Smooth muscle cell of the brain vasculature (primary cell): ENCODE data around the gene THSD4.

Source experiments
- DNase-seq: peaks from one replicate; pipeline ENCODE4 v3.0.0-alpha.2; 2012; ENCODE audit warnings: low read depth, low spot score

Gene THSD4

GRCh38 chr15:71097890-71098289, 17.4 kb upstream of the THSD4 start:
- DNase-seq: no peak

GRCh38 chr15:71098920-71099319, 16.4 kb upstream of the THSD4 start:
- no peak for DNase-seq

DNA sequence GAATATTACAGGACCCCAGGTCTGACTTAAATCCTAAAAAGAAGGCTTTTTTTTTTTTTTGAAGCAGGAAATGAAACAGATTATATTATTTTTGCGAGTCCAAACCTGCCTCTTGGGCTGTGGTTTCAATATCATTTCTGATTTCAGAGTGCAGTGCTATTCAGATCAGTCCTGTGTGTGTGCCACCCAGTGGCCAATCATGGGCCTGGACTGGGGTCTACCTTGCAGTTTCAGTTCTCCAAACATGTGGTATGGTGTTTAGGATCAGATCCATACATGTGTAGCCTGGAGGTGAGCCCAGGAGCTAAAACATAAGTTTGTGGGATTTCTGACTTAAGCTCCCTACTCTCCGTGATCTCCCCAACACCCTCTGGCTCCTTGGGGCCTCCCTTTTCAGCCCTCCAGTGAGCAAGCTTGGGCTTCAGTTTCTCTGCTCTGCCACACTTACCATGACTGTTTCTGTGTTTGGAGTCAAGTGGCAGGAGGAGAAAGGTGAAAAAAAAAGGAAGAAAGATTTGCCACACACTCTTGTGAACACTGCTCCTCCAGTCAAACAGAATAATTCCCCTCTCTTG, 12.1 kb upstream of the THSD4 start:
- no peak for DNase-seq

GRCh38 chr15:71104636-71105035, 10.6 kb upstream of the THSD4 start:
- no peak for DNase-seq

- DNase-seq: no peak
Measured at GRCh38 chr15:71105444-71105843, 9.8 kb upstream of the THSD4 start.

GRCh38 chr15:71106802-71107500, 8.3 kb upstream of the THSD4 start:
- DNase-seq: no peak

DNA sequence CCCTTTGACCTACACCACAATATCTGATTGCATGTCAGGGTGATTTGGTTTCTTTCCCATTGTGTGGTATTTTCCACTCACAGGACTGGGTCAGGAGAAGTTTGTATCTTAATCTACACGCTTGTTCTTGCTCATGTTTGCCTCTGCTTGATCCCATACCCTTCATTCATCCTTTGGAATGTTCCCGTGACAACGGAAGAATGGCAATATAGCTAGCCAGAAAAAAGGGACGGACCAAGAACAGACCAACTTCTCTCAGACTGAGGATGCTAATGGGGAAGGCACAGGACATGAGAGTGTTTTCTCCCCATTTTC, 7.8 kb upstream of the THSD4 start:
- no peak for DNase-seq

GRCh38 chr15:71109130-71109529, 6.1 kb upstream of the THSD4 start:
- no peak for DNase-seq

- no peak for DNase-seq
Measured at GRCh38 chr15:71109905-71110304, 5.4 kb upstream of the THSD4 start.

DNA sequence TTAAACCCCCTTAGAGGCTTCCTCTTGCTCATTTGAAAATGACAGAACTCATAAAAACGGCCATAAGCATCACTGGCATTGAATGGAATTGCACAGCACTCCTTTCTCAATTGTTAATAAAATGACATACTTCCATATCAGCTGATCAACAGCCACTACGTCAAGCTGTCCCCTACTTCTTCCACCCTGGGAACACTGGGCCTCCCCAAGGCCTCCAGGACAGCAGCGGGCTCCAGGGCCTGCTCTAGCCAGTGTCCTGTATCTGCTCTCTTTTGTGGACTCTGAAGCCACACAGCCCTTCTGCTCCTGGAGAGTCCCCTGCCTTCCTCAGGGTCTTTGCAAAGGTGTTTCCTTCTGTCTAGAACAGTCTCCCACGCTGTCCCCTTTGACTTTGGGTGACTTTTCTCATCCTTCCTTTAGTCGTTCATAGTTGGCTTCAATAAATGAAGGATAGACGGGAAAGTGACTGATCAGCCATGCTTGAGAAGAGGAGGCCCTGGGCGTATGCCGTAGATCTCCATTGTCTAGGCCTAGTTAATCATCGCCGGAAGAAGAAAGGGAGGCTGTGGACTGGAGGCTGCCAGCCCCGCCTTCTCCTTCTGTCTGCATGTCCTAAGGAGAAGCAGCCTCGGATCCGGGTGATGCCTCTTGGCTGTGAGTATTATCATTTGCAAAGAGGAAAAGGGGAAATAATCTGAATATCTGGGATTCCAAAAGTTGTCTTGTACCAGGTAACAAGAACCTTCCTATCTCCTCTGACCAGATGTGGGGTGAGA, 4.7 kb upstream of the THSD4 start:
- no peak for DNase-seq

- DNase-seq: no peak
Measured at GRCh38 chr15:71111181-71111565, 4.1 kb upstream of the THSD4 start.

GRCh38 chr15:71111950-71112349, 3.3 kb upstream of the THSD4 start:
- no peak for DNase-seq

GRCh38 chr15:71112429-71112828, 2.8 kb upstream of the THSD4 start:
- no peak for DNase-seq

DNA sequence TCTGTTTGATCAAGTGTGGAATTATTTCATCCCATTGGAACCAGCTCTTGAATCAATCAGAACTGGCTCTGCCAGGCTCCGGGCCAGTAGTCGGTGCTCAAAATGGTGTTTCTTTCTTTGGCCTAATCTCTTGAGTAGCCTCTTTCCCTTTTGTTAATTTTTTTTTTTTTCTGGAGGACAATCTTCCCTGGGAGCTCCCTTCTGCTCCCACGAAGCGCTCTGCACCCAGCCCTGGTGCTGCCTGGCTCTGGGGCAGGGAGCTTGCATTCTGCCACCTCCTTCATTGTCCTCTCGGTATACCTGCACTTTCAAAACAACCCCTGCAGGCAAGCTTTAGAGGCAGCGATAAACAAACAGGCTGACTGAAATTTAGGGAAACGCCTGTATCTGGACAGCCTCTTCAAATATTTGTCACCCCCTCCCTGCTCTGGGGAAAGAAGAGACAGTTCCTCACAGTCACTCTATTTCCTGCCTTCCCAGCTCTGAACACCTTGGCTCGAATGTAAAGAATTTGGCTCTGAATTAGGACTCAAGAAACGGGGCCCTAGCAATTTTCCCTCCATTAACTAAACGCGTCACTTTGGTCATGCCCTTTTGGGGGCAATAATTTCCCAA, 1.1 kb upstream of the THSD4 start:
- no peak for DNase-seq

DNA sequence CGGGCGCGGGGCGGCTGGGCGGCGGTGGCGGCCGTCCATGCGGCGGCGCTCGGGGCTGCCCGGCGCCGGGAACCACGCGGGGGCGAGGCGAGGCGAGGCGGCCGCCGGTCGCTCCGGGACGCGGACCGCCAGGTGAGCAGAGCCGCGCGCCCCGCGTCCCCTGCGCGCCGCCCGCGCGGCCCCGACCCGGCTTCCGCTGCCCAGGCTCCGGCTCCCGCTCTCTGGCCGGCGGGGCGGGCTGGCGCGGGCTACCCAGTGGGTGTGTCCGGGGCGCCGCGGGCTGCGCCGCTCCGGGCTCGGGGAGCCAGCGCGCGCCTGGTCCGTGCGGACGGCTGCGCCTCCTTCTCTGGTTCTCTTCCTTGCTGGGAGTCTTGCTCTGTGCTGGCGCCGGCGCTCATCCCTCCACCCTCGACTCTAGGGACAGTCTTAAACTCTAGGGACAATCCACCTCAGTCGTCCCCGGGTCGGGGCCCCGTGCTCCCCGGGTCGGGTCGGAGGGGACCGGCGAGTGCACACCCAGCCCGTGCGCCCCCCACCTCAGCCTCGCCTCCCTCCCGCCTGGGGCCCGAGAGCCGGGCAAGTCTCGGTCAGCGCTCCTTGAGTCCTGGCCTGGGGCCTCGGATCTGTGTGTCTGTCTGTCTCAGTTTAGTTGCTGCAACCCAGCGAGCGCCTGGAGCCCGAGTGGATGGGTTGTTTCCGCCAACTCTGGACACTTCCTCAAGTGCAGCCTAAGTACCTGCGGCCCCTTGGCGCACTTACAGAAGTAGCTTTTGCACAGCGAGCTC, 488 bp downstream of the THSD4 start:
- DNase-seq: no peak

DNA sequence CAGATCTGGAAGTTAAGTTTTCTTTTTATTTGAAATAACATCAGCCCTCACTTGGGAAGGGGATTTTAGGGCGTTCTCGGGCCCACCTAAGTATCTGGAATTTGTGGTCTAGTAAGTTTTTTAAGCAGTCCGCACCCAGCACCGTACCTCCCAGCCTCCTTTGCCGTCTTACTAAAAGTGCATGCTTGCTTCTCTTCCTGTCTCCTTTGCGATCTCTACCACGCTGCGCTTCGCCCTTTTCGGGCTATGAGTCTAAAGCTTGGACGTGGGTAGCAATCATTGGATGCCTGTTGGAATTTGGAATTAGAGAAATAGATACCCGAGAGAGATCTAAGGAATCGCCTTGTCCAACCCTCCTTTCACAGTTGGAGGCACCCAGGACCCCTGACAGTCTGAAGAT, 1.1 kb downstream of the THSD4 start:
- DNase-seq: no peak

DNA sequence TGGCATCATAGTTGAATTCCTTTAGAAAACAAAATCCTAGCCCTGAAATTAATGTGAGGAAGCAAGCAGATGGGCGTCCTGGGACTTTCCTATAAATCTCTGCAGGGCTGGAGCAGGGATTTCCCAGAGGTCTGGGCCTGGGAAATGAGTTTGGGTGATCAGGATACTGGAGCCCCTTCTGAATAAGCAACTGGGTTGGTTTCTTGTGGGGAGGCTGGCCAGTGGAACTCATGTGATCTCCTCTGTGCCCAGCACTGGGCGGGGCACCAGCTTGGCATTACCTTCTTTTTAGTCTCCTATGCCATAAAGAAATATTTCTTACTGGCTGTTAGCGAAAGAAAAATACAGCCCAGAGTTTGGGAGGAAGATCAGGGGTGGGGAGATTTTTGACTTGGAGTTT, 1.7 kb downstream of the THSD4 start:
- no peak for DNase-seq

DNA sequence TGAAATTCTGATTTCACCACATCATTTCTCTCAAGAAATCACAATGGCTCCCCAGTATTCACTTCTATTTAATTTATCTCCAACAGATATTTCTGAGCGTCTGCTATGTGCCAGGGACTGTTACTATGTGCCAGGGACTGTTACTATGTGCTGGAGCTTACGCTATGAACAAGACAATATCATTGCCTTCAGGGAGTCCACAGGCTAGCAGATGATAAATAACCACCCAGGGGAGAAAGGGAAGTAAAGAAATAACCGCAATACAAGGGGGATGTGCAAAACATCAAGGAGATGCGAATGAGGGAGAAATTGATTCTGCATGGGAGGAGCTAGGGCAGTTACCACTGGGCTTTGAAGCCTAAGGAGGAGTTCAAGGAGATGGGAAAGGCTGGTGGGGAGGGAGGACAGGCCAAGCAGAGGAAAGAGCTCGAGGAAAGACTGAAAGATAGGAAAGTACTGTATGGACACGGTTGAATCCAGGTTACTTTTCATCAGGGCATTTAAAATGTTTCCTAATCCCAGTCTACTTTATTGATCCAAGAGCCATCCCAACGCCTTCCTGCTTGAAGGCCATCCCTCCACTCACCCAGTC, 2.5 kb downstream of the THSD4 start:
- no peak for DNase-seq

GRCh38 chr15:71118345-71118744, 3.1 kb downstream of the THSD4 start:
- no peak for DNase-seq

DNA sequence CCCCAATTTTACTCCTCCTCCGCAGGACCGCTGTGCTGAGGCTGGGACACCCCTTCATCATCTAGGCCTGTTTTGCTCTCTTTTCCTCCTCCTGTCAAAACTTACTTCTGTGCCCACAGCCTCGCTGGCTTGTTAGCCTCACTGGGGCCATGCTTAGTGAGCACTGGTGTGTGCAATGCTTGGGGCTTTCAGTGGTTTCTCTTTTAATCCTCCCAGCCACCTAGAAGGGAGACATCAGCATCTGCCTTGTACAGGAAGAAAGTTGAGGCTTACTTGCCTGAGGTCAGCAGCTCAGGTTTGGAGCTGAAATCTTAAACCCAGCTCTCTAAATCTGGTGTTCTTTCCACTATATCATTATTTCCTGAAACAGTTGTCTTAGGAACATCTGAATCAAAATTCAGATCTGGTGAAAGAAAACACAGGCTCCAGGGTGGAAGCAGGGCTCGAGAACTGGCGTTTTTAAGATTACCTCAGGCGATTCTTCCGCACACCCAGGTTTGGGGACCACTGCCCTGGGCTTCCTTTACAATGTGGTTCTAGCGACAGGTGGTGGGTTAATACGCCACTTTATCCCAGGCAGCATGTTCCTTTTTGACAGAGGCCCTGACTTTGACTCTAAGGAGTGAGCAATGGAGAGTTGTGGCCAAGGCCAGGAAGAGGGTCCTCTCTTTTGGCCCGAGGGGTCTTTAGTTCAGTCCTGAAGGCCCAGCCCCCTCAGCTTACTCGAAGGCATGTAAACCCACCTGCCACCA, 3.8 kb downstream of the THSD4 start:
- no peak for DNase-seq

DNA sequence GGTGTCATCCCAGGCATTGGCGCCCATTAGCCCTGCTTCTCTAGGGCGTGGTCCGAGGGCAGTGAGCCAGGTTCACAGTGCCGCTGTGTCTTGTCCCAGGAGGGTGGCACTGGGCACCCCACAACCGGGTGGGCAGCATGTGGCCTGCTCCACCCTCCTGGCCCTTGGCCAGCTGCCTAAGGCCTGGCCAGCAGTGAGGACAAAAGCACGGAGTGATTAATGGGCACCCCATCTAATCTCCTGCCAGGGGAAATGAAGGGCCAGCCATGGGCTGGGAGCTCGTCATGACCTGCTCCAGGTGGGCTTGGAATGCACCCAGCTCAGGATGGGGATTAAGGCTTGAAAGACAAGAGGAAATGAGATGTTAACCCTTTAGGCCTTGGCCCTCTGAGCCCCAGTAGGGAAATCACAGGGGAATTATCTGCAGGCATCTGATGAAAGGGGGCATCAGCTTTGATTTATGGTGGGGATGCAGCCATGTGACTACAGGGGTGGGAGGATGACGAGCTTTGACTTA, 5.2 kb downstream of the THSD4 start:
- no peak for DNase-seq
